Uterus (tissue), 4 donors: ENCODE data around the gene COL8A1. TPM values are rescaled to one million over a fixed set of nuclear protein-coding genes. Genes with fewer than 3 reads are reported as not detected.

ENCODE experiments used
- DNase-seq, 2 donors: peaks; one replicate each; pipeline ENCODE4 v3.0.0-alpha.2; 2019 to 2020
- H3K27ac ChIP-seq, 2 donors: fragments of 200-600 bp; sonication (generic); 1 replicate in 1 of 2; 2 replicates in 1 of 2; pipeline ENCODE4 v1.5.1; 2016 to 2018
- H3K27me3 ChIP-seq, 2 donors: fragments of 200-600 bp; sonication (generic); one replicate each; pipeline ENCODE4 v1.5.1; 2018 to 2019; ENCODE audit warnings: control low read depth in 1 of 2
- H3K36me3 ChIP-seq, 2 donors: fragments of 200-600 bp; sonication (generic); one replicate each; pipeline ENCODE4 v1.5.1; 2019; ENCODE audit warnings: control low read depth in 1 of 2
- H3K4me1 ChIP-seq, 2 donors: fragments of 200-600 bp; sonication (generic); one replicate each; pipeline ENCODE4 v1.5.1; 2018 to 2019; ENCODE audit warnings: control low read depth in 1 of 2
- H3K4me3 ChIP-seq, 2 donors: fragments of 200-600 bp; sonication (generic); 1 replicate in 1 of 2; 2 replicates in 1 of 2; pipeline ENCODE4 v1.5.1; 2018 to 2019; ENCODE audit warnings: mild to moderate bottlenecking in 1 of 2
- H3K9me3 ChIP-seq, 2 donors: fragments of 200-600 bp; sonication (generic); one replicate each; pipeline ENCODE4 v1.5.1; 2019; ENCODE audit warnings: control low read depth in 1 of 2
- POLR2A ChIP-seq, 2 donors: fragments of 450-650 bp; IDR thresholded peaks; one replicate each; pipeline ENCODE4 v1.6.1; 2016; ENCODE audit warnings: antibody characterized with exemption in 2 of 2, mild to moderate bottlenecking in 1 of 2, moderate library complexity in 1 of 2
- intact Hi-C: fragments of 100-400 bp; cut with DNase I; formaldehyde crosslinking; loops from one replicate; pipeline ENCODE4 v1.15.1; 2023; ENCODE audit warnings: low total_unique reads
- total RNA-seq, 4 donors: library from RNA; depleted of rRNA in 3 of 4; stranded (reverse); fragments of >200 nt in 3 of 4; gene quantifications; one replicate each; pipeline versions ENCODE4 v1.1.0 to v1.2.4, GENCODE V29; 2014 to 2023
- TF ChIP-seq, protein P1 (sequence below), 4 experiments: fragments of 200-600 bp in 2 of 4; fragments of 450-650 bp in 2 of 4; sonication (generic) in 2 of 4; IDR thresholded peaks; one replicate each; pipeline ENCODE4 v1.5.1; 2016 to 2019; ENCODE audit warnings: antibody characterized with exemption in 4 of 4, mild to moderate bottlenecking in 2 of 4, moderate library complexity in 1 of 4
- donor health status: DM: yes; HTN: yes; CAD: no.

Gene COL8A1
- total RNA-seq, 4 donors from 2014 or later, result 2.6 to 30.9 (median 18.0) TPM

DNA sequence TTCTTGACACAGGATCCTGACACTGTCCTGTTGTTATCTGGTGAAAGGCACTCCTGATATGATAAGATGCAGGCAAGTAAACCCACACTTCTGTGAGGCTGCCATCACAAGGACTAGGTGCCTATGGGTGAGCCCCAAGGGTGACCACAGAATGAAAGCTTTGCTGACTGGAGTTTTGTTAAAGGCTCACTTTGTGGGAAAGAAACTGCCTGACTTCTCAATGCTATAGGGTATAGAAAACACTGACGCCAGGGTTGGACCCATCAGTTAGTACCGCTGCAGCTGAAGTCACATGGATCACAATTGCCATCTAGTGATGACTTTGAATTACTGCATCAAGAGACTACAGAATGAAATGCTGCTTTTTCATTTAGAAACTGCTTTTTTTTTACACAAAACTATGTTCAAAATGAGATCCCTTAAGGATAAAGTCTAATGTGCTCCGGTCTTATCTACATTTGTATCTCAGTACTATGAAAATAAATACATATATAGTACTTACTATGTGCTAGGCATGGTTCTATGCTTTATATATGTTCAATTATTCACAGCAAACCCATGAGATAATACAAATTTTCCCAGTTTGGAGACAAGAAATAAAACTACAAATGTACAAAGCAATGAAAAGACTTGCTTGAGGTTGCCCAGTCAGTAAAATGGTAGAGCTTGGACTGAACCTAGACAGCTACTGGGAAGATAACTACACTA is 115.0 kb downstream of the COL8A1 start:
- Histone ChIP-seq H3K27me3 (no peaks in the 10 kb centered on the region), H3K4me1 (no peaks in the 10 kb centered on the region), H3K36me3 (no peaks in the 10 kb centered on the region), H3K4me3 (no peak overlapping the region), H3K9me3 (no peaks in the 10 kb centered on the region), H3K27ac (no peak overlapping the region)
- intact Hi-C loops, result no loop called here
- DNase-seq, result peak in 1 of 2 donors; percentile 20
- no peak for TF ChIP-seq POLR2A (IDR thresholded peaks at IDR 0.05)
- TF ChIP-seq, protein P1, sequence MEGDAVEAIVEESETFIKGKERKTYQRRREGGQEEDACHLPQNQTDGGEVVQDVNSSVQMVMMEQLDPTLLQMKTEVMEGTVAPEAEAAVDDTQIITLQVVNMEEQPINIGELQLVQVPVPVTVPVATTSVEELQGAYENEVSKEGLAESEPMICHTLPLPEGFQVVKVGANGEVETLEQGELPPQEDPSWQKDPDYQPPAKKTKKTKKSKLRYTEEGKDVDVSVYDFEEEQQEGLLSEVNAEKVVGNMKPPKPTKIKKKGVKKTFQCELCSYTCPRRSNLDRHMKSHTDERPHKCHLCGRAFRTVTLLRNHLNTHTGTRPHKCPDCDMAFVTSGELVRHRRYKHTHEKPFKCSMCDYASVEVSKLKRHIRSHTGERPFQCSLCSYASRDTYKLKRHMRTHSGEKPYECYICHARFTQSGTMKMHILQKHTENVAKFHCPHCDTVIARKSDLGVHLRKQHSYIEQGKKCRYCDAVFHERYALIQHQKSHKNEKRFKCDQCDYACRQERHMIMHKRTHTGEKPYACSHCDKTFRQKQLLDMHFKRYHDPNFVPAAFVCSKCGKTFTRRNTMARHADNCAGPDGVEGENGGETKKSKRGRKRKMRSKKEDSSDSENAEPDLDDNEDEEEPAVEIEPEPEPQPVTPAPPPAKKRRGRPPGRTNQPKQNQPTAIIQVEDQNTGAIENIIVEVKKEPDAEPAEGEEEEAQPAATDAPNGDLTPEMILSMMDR (IDR thresholded peaks at IDR 0.05), result peak; percentile 56 to 78 (median 68)

DNA sequence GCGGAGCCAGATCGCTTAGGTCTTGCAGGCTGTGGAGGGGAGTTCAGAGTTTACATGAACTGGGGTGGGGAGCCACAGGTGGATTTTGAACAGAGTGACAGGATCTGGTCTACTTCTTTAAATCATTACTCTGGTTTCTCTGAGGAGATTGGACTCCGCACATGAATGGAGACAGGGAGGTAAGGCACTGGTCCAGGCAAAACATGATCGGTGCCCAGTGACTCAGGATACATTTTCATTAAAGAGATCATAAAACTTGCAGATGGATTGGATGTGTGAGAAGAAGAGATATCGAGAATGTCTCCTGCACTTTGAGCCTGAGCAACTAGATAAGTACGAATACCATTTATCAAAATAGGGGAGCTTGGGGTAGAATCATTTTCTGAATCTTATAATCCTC is 117.4 kb downstream of the COL8A1 start:
- peaks cover 0 to 6% of the 10 kb centered on the region in 2 donors for H3K4me1 ChIP-seq
- no peak overlapping the region for H3K4me3 ChIP-seq
- no peak overlapping the region for H3K27ac ChIP-seq
- DNase-seq, result no peak
- H3K27me3 ChIP-seq, result no peaks in the 10 kb centered on the region
- TF ChIP-seq, protein P1 (IDR thresholded peaks at IDR 0.05), result no peak
- intact Hi-C loops, result no loop called here
- H3K36me3 ChIP-seq, result no peaks in the 10 kb centered on the region
- no peaks in the 10 kb centered on the region for H3K9me3 ChIP-seq

DNA sequence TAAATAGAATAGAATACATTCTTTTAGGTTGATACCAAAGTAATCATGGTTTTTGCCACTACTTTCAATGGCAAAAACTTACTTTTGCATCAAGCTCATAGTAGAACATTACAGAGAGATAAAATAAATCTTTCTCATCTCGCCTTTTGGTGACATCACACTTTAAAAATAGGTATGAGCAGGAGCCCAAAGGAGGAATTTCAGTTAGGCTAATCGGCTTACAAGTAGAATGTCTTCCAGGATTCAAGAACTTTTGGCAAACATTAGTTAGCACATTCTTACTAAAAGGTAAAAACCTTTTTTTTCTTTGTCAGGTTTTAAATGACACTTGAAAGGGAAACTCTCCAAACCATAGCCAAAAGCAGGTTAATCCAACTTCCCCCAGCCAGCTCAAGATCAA is 119.6 kb downstream of the COL8A1 start:
- peaks cover 0 to 6% of the 10 kb centered on the region in 2 donors for H3K4me1 ChIP-seq
- no peaks in the 10 kb centered on the region for H3K9me3 ChIP-seq
- no peak overlapping the region for H3K4me3 ChIP-seq
- TF ChIP-seq, protein P1 (IDR thresholded peaks at IDR 0.05), result no peak
- no peak for TF ChIP-seq POLR2A (IDR thresholded peaks at IDR 0.05)
- H3K27ac ChIP-seq, result no peak overlapping the region
- no peaks in the 10 kb centered on the region for H3K27me3 ChIP-seq
- H3K36me3 ChIP-seq, result no peaks in the 10 kb centered on the region
- intact Hi-C loops, result no loop called here
- no peak for DNase-seq

DNA sequence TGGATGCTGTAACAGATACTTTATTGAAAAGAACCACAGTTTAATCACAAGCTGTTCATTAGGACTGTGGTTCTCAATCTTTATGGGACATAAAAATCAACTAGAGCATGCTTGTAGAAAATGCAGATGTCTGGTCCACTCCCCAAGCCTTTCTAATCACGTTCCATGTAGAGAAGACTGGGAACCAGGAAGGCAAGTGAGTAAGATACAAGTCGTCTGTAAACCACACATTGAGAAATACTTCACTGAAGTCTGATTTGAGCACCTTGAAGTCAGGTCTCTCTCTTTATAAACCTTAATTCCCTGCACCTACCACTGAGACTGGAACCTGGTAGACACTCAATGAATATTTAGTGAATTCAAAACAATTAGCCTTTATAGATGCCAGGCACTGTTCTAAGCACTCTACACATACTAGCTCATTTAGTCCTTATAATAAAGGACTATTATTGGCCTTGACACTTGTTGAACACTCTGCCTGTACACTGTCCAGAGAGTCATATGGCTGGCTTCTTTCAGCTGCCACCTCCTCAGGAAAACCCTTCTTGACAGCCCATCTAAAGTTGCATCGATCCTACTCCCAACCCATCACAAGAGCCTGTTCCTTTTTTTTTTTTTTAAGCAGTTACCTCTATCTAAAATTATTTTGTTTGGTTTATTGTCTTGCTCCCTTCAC is 120.2 kb downstream of the COL8A1 start:
- no peaks in the 10 kb centered on the region for H3K27me3 ChIP-seq
- intact Hi-C loops, result no loop called here
- H3K9me3 ChIP-seq, result no peaks in the 10 kb centered on the region
- H3K27ac ChIP-seq, result no peak overlapping the region
- no peaks in the 10 kb centered on the region for H3K36me3 ChIP-seq
- peaks cover 0 to 6% of the 10 kb centered on the region in 2 donors for H3K4me1 ChIP-seq
- no peak overlapping the region for H3K4me3 ChIP-seq
- no peak for DNase-seq
- no peak for TF ChIP-seq POLR2A (IDR thresholded peaks at IDR 0.05)
- TF ChIP-seq, protein P1 (IDR thresholded peaks at IDR 0.05), result no peak

DNA sequence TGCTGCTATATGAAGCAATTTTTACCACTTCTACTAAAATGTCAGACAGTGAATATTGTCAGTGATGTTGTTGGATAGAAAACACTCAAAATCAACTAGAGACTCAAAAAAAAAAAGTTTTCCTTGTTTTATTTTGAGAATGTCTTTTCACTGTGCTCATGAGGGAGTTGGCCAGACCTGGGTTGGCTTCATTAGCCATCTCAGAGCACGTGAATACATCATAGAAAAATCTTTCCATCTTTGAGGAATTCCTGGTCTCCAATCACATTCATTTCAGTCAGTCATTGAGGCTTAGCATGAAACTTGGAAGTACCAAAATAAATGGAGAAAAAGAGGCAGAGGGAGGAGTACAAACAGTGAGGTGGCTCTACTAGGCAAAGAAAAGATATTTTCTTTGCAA is 121.6 kb downstream of the COL8A1 start:
- Histone ChIP-seq H3K27ac (no peak overlapping the region), H3K27me3 (no peaks in the 10 kb centered on the region), H3K4me1 (peaks cover 0 to 6% of the 10 kb centered on the region in 2 donors), H3K36me3 (no peaks in the 10 kb centered on the region), H3K4me3 (no peak overlapping the region), H3K9me3 (no peaks in the 10 kb centered on the region)
- intact Hi-C loops, result no loop called here
- DNase-seq, result no peak
- TF ChIP-seq, protein P1 (IDR thresholded peaks at IDR 0.05), result no peak
- no peak for TF ChIP-seq POLR2A (IDR thresholded peaks at IDR 0.05)
